EH (cell line): ENCODE data around the gene SETD1B.
"Not testable (repeated sequence)": the region's sequence is repeated elsewhere in the genome, so short reads cannot be mapped to it uniquely, and the experiment has no call there.

ENCODE experiments used
- DNase-seq: peaks from one replicate; pipeline ENCODE4 v3.0.0-alpha.2; 2015; ENCODE audit warnings: low read depth

The SETD1B gene

GRCh38 chr12:121780429-121780828 is 23.4 kb upstream of the SETD1B start:
- no peak for DNase-seq

GRCh38 chr12:121781484-121781997 is 22.3 kb upstream of the SETD1B start:
- no peak for DNase-seq

GRCh38 chr12:121781998-121782979 is 21.5 kb upstream of the SETD1B start:
- peak; percentile 49 for DNase-seq

GRCh38 chr12:121783766-121784165 is 20.0 kb upstream of the SETD1B start:
- no peak for DNase-seq

- peak; percentile 92 for DNase-seq
Observed at GRCh38 chr12:121784460-121784859, 19.3 kb upstream of the SETD1B start.

- DNase-seq = peak; percentile 96
Observed at GRCh38 chr12:121786440-121786825, 17.4 kb upstream of the SETD1B start.

GRCh38 chr12:121787063-121788025 is 16.5 kb upstream of the SETD1B start:
- no peak for DNase-seq

- DNase-seq = no peak
Observed at GRCh38 chr12:121788176-121788818, 15.5 kb upstream of the SETD1B start.

- no peak for DNase-seq
Observed at GRCh38 chr12:121789233-121789781, 14.5 kb upstream of the SETD1B start.

GRCh38 chr12:121789800-121790728 is 13.7 kb upstream of the SETD1B start:
- peak; percentile 35 for DNase-seq

- DNase-seq = not testable (repeated sequence)
Observed at GRCh38 chr12:121790785-121791184, 13.0 kb upstream of the SETD1B start.

GRCh38 chr12:121791671-121792551 is 11.9 kb upstream of the SETD1B start:
- DNase-seq = no peak

- no peak for DNase-seq
Observed at GRCh38 chr12:121792607-121793439, 11.0 kb upstream of the SETD1B start.

GRCh38 chr12:121793440-121793837 is 10.4 kb upstream of the SETD1B start, which contains the start of gene RHOF:
Gene RHOF (minus strand): TSS chr12:121793688. CDS start chr12:121793633, 55 bp downstream.
- peak; percentile 39 for DNase-seq

GRCh38 chr12:121793838-121794533 is 9.8 kb upstream of the SETD1B start:
- DNase-seq = peak; percentile 90

- no peak for DNase-seq
Observed at GRCh38 chr12:121794534-121795033, 9.2 kb upstream of the SETD1B start.
